GM12865 (cell line): Measurements from ENCODE around the gene DIAPH1.

ENCODE experiments used
- DNase-seq: peaks from one replicate; pipeline ENCODE4 v3.0.0; 2010; ENCODE audit warnings: low read depth
- H3K4me3 ChIP-seq: 2 replicates; pipeline ENCODE4 v1.5.1; 2011; ENCODE audit warnings: mild to moderate bottlenecking, low read depth, low read length, control low read depth
- TF ChIP-seq, protein P1 (sequence below): IDR thresholded peaks from 2 replicates; pipeline ENCODE4 v1.5.1; 2011; ENCODE audit warnings: low read length, control low read depth, low read depth, inconsistent platforms; ENCODE audit not compliant: insufficient read depth; ENCODE audit errors: missing control alignments

DIAPH1 gene

DNA sequence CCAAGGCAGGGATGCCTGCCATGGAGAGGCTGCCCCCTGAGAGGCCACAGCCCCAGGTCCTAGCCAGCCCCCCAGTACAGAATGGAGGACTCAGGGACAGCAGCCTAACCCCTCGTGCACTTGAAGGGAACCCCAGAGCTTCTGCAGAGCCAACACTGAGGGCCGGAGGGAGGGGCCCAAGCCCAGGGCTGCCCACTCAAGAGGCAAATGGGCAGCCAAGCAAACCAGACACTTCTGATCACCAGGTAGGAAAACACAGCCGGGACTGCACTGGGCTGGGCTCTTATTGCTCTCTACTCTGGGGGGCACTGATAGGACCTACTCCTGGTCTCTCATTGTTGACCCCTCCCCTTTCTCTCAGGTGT lies 21.2 kb upstream of the DIAPH1 start:
- TF ChIP-seq, protein P1, sequence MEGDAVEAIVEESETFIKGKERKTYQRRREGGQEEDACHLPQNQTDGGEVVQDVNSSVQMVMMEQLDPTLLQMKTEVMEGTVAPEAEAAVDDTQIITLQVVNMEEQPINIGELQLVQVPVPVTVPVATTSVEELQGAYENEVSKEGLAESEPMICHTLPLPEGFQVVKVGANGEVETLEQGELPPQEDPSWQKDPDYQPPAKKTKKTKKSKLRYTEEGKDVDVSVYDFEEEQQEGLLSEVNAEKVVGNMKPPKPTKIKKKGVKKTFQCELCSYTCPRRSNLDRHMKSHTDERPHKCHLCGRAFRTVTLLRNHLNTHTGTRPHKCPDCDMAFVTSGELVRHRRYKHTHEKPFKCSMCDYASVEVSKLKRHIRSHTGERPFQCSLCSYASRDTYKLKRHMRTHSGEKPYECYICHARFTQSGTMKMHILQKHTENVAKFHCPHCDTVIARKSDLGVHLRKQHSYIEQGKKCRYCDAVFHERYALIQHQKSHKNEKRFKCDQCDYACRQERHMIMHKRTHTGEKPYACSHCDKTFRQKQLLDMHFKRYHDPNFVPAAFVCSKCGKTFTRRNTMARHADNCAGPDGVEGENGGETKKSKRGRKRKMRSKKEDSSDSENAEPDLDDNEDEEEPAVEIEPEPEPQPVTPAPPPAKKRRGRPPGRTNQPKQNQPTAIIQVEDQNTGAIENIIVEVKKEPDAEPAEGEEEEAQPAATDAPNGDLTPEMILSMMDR: no peak
- no peak for DNase-seq
- no peak overlapping the region for H3K4me3 ChIP-seq

DNA sequence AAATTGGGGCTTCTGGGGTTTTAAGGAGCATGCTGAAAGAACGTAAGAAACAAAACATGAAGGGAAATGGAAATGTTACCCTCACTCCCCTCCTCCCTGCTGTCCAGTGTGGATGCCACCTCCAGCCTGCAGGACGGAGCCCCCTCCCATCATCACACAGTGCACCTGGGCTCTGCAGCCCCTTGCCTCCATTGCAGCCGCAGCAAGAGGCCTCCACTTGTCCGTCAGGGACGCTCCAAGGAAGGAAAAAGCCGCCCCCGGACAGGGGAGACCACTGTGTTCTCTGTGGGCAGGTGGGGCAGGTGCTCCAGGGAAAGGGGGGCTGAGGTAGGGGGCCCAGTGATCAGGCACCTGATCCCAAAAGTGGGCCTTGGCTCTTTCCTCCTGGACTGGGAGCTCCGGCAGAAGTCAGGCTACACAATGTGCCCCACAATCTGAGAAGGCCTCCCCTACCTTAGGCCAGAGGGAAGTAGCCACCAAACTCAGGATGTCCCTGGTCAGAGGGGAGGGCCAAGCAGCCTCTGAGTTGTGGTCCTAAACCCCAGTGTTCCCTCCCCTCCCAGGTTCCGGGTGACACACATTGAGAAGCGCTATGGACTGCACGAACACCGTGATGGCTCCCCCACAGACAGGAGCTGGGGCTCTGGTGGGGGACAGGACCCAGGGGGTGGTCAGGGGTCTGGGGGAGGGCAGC lies 20.7 kb upstream of the DIAPH1 start:
- no peak overlapping the region for H3K4me3 ChIP-seq
- DNase-seq: no peak
- TF ChIP-seq, protein P1: no peak

DNA sequence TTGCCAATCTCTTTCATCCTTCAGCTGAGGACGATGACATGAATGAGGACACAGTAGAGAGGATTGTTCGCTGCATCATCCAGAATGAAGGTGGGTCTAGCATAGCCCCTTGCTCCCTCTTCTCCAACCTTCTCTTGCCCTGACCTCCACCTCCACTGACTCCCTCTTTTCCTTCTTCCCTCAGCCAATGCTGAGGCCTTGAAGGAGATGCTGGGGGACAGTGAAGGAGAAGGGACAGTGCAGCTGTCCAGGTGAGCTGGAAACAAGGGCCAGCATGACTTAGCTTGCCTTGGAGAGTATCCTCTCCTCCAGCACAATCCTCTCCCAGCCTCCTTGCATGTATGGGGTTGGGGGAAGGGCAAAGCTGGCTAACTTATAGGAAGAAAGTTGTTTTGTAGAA lies 20.0 kb upstream of the DIAPH1 start:
- H3K4me3 ChIP-seq: peak overlapping the region; percentile 79; the same call in 1 of the 2 replicates
- TF ChIP-seq, protein P1: no peak
- DNase-seq: no peak

DNA sequence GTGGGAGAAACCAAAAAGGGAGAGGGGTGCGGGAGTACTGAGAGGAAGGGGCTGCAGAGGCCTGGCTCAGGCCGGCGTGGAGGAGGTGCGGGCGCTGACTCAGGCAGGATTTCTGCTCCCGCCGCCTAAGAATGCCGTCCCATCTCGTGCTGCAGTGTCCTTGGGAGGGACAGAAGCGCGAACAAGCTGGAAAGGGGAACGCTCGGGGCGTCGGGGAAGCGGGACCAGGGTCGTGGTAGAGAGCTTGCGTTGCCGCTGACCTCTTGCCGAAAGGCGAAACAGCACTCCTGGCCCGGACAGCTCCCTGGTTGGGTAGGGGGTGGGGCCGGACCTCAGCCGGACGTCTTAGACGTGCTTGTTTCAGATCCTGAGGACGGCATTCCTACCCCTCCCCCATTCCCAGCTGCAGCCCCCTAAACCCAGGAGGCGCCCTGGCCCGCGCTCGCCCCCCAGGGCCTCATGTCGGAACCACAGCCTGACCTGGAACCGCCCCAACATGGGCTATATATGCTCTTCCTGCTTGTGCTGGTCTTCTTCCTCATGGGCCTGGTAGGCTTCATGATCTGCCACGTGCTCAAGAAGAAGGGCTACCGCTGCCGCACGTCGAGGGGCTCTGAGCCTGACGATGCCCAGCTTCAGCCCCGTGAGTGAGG lies 19.1 kb upstream of the DIAPH1 start:
- peak overlapping the region; percentile 79 for H3K4me3 ChIP-seq
- TF ChIP-seq, protein P1: peak; percentile 55
- DNase-seq: peak; percentile 86

DNA sequence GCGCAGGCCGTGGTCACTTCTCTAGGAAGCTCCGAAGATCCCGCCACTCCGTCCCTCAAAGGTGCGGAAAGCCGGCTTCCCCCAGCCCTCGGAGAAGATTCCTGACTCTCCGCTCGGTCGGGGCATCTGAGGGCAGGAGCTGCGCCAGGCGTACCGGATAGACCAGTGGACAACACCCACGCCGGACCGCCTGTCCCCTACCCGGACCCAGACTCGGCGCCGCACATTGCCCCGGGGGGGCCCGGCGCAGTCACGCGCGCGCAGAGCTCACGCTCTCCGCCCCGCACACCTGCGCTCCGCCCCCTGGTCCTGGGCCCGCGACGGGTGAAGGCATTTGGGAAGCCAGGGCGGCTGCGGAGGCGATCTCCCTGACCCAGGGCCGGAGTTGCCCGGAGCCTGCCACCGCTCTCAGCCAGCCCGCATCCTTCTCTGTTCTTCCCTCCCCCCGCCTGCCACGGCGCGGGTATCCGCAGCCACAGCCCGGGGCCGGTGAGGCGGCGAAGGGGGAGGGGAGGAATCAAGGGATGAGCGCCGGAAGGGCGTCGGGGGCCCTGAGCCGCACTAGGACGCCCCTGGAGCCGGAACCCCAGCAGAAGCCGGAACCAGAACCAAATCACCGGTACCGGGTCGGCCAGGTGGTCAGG lies 18.4 kb upstream of the DIAPH1 start:
- TF ChIP-seq, protein P1: no peak
- DNase-seq: peak; percentile 50
- H3K4me3 ChIP-seq: peak overlapping the region; percentile 79

DNA sequence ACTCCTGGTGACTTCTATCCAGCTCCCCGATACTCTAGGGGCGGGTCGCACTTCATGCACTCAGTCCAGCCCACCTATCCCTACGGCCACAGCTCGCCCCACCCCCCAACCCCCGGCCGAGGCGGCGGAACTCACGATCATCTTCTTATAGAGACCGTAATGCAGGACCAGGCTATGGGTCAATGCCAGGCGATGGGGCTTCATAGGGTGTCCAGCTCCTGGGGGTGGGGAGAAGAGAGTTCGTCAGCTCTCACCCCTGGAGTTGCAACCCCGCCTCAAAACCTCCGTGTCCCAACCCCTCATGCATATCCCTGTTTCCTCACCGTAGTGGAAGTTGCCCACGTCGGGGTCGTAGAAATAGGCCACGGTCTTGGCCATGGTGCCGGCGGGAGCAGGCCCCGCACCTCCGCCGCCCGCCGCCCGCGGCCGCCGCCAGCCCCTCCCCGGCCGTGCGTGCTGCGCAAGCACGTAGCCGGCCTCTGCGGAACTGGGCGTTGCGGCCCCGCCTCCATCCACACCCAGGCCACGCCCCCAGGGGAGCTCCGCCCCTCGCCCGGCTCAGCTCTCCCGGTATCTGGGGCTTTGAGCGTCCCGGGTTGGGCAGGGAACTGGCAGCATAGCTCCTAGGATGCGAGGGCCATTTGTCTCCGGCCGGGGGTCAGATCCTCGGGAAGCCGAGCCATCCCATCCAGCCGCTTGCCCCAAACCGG lies 17.8 kb upstream of the DIAPH1 start, which contains the start of the genes HDAC3 and RELL2:
Gene HDAC3 (minus strand): TSS at position 437 of the 710 bp plus-strand sequence. CDS start 59 bp downstream, at position 378.
Gene RELL2 (plus strand): TSS at position 585 of the 710 bp plus-strand sequence. CDS start 1,229 bp downstream, outside the sequence.
- TF ChIP-seq, protein P1: no peak
- peak within 1 kb of the TSS; percentile 79 for H3K4me3 ChIP-seq
- peak; percentile 94 for DNase-seq
